ENCODE data around the gene CBS.

GRCh38 chr21:43034101-43034500, 41.5 kb downstream of the CBS start:
- TF ChIP-seq, protein P1, sequence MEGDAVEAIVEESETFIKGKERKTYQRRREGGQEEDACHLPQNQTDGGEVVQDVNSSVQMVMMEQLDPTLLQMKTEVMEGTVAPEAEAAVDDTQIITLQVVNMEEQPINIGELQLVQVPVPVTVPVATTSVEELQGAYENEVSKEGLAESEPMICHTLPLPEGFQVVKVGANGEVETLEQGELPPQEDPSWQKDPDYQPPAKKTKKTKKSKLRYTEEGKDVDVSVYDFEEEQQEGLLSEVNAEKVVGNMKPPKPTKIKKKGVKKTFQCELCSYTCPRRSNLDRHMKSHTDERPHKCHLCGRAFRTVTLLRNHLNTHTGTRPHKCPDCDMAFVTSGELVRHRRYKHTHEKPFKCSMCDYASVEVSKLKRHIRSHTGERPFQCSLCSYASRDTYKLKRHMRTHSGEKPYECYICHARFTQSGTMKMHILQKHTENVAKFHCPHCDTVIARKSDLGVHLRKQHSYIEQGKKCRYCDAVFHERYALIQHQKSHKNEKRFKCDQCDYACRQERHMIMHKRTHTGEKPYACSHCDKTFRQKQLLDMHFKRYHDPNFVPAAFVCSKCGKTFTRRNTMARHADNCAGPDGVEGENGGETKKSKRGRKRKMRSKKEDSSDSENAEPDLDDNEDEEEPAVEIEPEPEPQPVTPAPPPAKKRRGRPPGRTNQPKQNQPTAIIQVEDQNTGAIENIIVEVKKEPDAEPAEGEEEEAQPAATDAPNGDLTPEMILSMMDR (IDR thresholded peaks at IDR 0.05) = no peak
- TF ChIP-seq POLR2A (IDR thresholded peaks at IDR 0.05) (no peak), POLR2AphosphoS5 (IDR thresholded peaks at IDR 0.05) (no peak), EP300 (IDR thresholded peaks at IDR 0.05) (no peak)

Measured in sigmoid colon (tissue), 4 donors.